Thyroid gland (tissue), 4 donors: ENCODE measurements around the gene S100A7. TPM values are rescaled to one million over a fixed set of nuclear protein-coding genes. Genes with fewer than 3 reads are reported as not detected.

ENCODE experiments used
- DNase-seq, 2 donors: peaks; one replicate each; pipeline ENCODE4 v3.0.0-alpha.2; 2019
- H3K27ac ChIP-seq, 3 donors: fragments of 200-600 bp; sonication (generic); 1 replicate in 2 of 3; 2 replicates in 1 of 3; pipeline ENCODE4 v1.5.1; 2016 to 2019; ENCODE audit warnings: mild to moderate bottlenecking in 1 of 3, moderate library complexity in 1 of 3
- H3K27me3 ChIP-seq: fragments of 200-600 bp; sonication (generic); one replicate; pipeline ENCODE4 v1.5.1; 2019
- H3K36me3 ChIP-seq, 2 donors: fragments of 200-600 bp; sonication (generic); one replicate each; pipeline ENCODE4 v1.5.1; 2016 to 2019
- H3K4me1 ChIP-seq, 2 donors: fragments of 200-600 bp; sonication (generic); one replicate each; pipeline ENCODE4 v1.5.1; 2017 to 2019
- H3K4me3 ChIP-seq, 3 donors: fragments of 200-600 bp; sonication (generic); replicated peaks in 1 of 3; 1 replicate in 2 of 3; 2 replicates in 1 of 3; pipeline ENCODE4 v1.5.1; 2016; ENCODE audit warnings: mild to moderate bottlenecking in 1 of 3
- H3K9me3 ChIP-seq: fragments of 200-600 bp; sonication (generic); one replicate; pipeline ENCODE4 v1.5.1; 2017
- CTCF ChIP-seq, 6 experiments: fragments of 200-600 bp in 3 of 6; fragments of 450-650 bp in 3 of 6; sonication (generic) in 3 of 6; IDR thresholded peaks; one replicate each; pipeline ENCODE4 v1.5.1; 2016 to 2019; ENCODE audit warnings: antibody characterized with exemption in 6 of 6, mild to moderate bottlenecking in 2 of 6, inconsistent platforms in 1 of 6, moderate library complexity in 1 of 6
- POLR2A ChIP-seq, 2 donors: fragments of 450-650 bp; IDR thresholded peaks; one replicate each; pipeline ENCODE4 v1.6.1; 2017; ENCODE audit warnings: antibody characterized with exemption in 2 of 2, mild to moderate bottlenecking in 2 of 2, moderate library complexity in 1 of 2
- WGBS, 2 donors: methylation state at CpG; one replicate each; pipeline ENCODE4 v1.1.5; 2017; 5-methylcytosine and 5-hydroxymethylcytosine counted together
- intact Hi-C: fragments of 100-400 bp; cut with DNase I; formaldehyde crosslinking; loops from one replicate; pipeline ENCODE4 v1.15.1; 2023
- total RNA-seq, 4 donors: library from RNA; depleted of rRNA; stranded (reverse); fragments of >200 nt; gene quantifications; one replicate each; pipeline ENCODE4 v1.2.3, GENCODE V29; 2016

Gene S100A7
- total RNA-seq, 4 donors from 2014 or later: not detected

- Histone ChIP-seq H3K27me3 (no peaks in the 10 kb centered on the region), H3K27ac (no peak overlapping the region), H3K9me3 (no peaks in the 10 kb centered on the region), H3K4me1 (no peaks in the 10 kb centered on the region), H3K4me3 (no peak overlapping the region), H3K36me3 (no peaks in the 10 kb centered on the region)
- 90 to 92% methylated on average over 4 of the region's 4 CpGs for WGBS, 2 donors
- TF ChIP-seq POLR2A (IDR thresholded peaks at IDR 0.05): no peak
- no peak for TF ChIP-seq CTCF (IDR thresholded peaks at IDR 0.05)
- DNase-seq: no peak
- intact Hi-C loops: no loop called here
Observed at GRCh38 chr1:153437236-153437635, 23.2 kb downstream of the S100A7 start.

- Histone ChIP-seq H3K36me3 (no peaks in the 10 kb centered on the region), H3K4me1 (no peaks in the 10 kb centered on the region), H3K4me3 (no peak overlapping the region), H3K27me3 (no peaks in the 10 kb centered on the region), H3K9me3 (no peaks in the 10 kb centered on the region), H3K27ac (no peak overlapping the region)
- intact Hi-C loops: no loop called here
- TF ChIP-seq POLR2A (IDR thresholded peaks at IDR 0.05): no peak
- no peak for TF ChIP-seq CTCF (IDR thresholded peaks at IDR 0.05)
- WGBS, 2 donors: 85 to 86% methylated on average over 11 of the region's 11 CpGs
- no peak for DNase-seq
Observed at GRCh38 chr1:153434746-153435455, 25.6 kb downstream of the S100A7 start.

GRCh38 chr1:153432874-153433681 is 27.4 kb downstream of the S100A7 start:
- Histone ChIP-seq H3K9me3 (no peaks in the 10 kb centered on the region), H3K4me1 (no peaks in the 10 kb centered on the region), H3K36me3 (no peaks in the 10 kb centered on the region), H3K27me3 (no peaks in the 10 kb centered on the region), H3K4me3 (no peak overlapping the region), H3K27ac (no peak overlapping the region)
- WGBS, 2 donors: 73 to 74% methylated on average over 9 of the region's 9 CpGs
- no peak for TF ChIP-seq POLR2A (IDR thresholded peaks at IDR 0.05)
- TF ChIP-seq CTCF (IDR thresholded peaks at IDR 0.05): no peak
- DNase-seq: no peak
- intact Hi-C loops: no loop called here

- H3K4me3 ChIP-seq: no peak overlapping the region
- H3K9me3 ChIP-seq: no peaks in the 10 kb centered on the region
- H3K27me3 ChIP-seq: no peaks in the 10 kb centered on the region
- no peaks in the 10 kb centered on the region for H3K36me3 ChIP-seq
- TF ChIP-seq POLR2A (IDR thresholded peaks at IDR 0.05) (no peak), CTCF (IDR thresholded peaks at IDR 0.05) (no peak)
- H3K27ac ChIP-seq: no peak overlapping the region
- intact Hi-C loops: no loop called here
- WGBS, 2 donors: 59 to 73% methylated on average over 4 of the region's 4 CpGs
- no peak for DNase-seq
- no peaks in the 10 kb centered on the region for H3K4me1 ChIP-seq
Observed at GRCh38 chr1:153431928-153432327, 28.5 kb downstream of the S100A7 start.

GRCh38 chr1:153431427-153431826 is 29.0 kb downstream of the S100A7 start:
- Histone ChIP-seq H3K36me3 (no peaks in the 10 kb centered on the region), H3K4me1 (no peaks in the 10 kb centered on the region), H3K27ac (no peak overlapping the region), H3K4me3 (no peak overlapping the region), H3K27me3 (no peaks in the 10 kb centered on the region), H3K9me3 (no peaks in the 10 kb centered on the region)
- 82 to 85% methylated on average over 3 of the region's 3 CpGs for WGBS, 2 donors
- DNase-seq: no peak
- no peak for TF ChIP-seq CTCF (IDR thresholded peaks at IDR 0.05)
- no peak for TF ChIP-seq POLR2A (IDR thresholded peaks at IDR 0.05)
- intact Hi-C loops: no loop called here
